ENCODE data around the gene DAB2IP.
"Not testable (repeated sequence)": the region's sequence is repeated elsewhere in the genome, so short reads cannot be mapped to it uniquely, and the experiment has no call there.

DAB2IP gene

GRCh38 chr9:121619545-121620324 is 31.7 kb upstream of the DAB2IP start:
- TF ChIP-seq, protein P1, sequence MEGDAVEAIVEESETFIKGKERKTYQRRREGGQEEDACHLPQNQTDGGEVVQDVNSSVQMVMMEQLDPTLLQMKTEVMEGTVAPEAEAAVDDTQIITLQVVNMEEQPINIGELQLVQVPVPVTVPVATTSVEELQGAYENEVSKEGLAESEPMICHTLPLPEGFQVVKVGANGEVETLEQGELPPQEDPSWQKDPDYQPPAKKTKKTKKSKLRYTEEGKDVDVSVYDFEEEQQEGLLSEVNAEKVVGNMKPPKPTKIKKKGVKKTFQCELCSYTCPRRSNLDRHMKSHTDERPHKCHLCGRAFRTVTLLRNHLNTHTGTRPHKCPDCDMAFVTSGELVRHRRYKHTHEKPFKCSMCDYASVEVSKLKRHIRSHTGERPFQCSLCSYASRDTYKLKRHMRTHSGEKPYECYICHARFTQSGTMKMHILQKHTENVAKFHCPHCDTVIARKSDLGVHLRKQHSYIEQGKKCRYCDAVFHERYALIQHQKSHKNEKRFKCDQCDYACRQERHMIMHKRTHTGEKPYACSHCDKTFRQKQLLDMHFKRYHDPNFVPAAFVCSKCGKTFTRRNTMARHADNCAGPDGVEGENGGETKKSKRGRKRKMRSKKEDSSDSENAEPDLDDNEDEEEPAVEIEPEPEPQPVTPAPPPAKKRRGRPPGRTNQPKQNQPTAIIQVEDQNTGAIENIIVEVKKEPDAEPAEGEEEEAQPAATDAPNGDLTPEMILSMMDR (IDR thresholded peaks at IDR 0.05; ENCODE audit: borderline replicate concordance, control extremely low read depth, extremely low read depth, insufficient read depth, missing control alignments): no peak
- in situ Hi-C loops (cut with MboI; ENCODE audit: low sequenced_read_pairs, unreplicated experiment): no loop called here
- DNase-seq (ENCODE audit: low spot score): no peak

DNA sequence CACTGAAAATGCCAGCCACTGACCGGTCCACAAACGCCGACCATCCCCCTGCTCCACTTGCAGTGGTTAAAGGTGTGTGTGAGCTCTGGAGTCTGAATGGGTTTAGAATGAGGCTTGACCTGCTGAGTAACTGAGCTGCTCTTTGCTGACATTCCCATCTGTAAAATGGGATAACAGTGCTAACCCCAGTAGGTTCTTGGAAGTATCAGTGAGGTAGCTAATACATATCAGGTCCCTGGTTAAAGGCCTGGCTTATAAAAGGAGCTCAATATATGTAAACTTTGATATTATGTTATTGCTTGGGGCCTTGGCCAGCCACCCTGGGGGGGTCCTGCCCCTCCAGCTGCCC is 31.1 kb upstream of the DAB2IP start:
- in situ Hi-C loops (cut with MboI; ENCODE audit: low sequenced_read_pairs, unreplicated experiment): no loop called here
- TF ChIP-seq, protein P1 (IDR thresholded peaks at IDR 0.05; ENCODE audit: borderline replicate concordance, control extremely low read depth, extremely low read depth, insufficient read depth, missing control alignments): no peak
- no peak for DNase-seq (ENCODE audit: low spot score)

GRCh38 chr9:121620777-121621449 is 30.5 kb upstream of the DAB2IP start:
- in situ Hi-C loops (cut with MboI; ENCODE audit: low sequenced_read_pairs, unreplicated experiment): no loop called here
- TF ChIP-seq, protein P1 (IDR thresholded peaks at IDR 0.05; ENCODE audit: borderline replicate concordance, control extremely low read depth, extremely low read depth, insufficient read depth, missing control alignments): no peak
- peak; percentile 60 for DNase-seq (ENCODE audit: low spot score)

DNA sequence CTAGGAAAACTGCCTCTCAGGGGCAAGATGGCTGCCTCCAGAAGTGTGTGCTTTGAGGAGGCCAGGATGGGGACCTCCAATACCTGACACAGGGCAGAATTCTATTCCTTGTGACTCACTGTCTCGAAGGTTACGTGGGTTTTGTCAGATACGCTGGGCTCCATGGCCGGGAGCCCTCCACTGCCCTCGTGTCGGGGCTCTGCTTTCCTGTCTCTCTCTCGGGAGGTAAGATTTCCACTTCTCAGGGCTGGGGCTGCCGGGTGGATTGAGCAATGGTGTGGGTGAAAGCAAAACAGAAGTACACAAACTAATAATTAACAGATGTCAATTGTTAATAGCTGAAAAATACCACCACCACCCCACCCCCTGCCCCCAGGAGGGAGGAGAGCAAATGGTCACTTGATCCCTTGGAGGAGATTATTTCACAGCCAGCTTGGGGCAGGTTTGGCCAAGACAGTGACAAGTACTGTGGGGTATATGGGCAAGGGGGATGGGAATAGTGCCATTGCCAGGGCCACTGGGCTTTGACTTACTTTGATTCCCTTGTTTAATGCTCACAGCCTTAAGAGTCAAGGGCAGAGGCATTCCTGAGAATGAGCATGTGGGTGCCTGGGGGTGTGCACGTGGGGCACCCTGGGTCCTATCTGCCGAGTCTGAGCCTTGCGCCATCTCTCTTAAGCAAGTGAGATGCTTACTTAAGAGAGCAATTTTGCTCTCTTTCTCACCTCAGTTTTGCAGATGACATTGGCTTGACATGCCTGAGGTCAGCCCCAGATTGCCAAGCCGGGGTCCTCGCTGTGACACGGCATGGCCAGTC is 28.8 kb upstream of the DAB2IP start:
- TF ChIP-seq, protein P1 (IDR thresholded peaks at IDR 0.05; ENCODE audit: borderline replicate concordance, control extremely low read depth, extremely low read depth, insufficient read depth, missing control alignments): no peak
- no peak for DNase-seq (ENCODE audit: low spot score)
- in situ Hi-C loops (cut with MboI; ENCODE audit: low sequenced_read_pairs, unreplicated experiment): no loop called here

- DNase-seq (ENCODE audit: low spot score); in situ Hi-C loops (cut with MboI; ENCODE audit: low sequenced_read_pairs, unreplicated experiment): not testable (repeated sequence)
These were observed 28.0 kb upstream of the DAB2IP start for GRCh38 chr9:121623430-121623829.

- in situ Hi-C loops (cut with MboI; ENCODE audit: low sequenced_read_pairs, unreplicated experiment): no loop called here
- DNase-seq (ENCODE audit: low spot score): no peak
- TF ChIP-seq, protein P1 (IDR thresholded peaks at IDR 0.05; ENCODE audit: borderline replicate concordance, control extremely low read depth, extremely low read depth, insufficient read depth, missing control alignments): no peak
These were observed 25.8 kb upstream of the DAB2IP start for GRCh38 chr9:121625590-121625989.

Measured in GM13976 (cell line).